HEK293 (cell line): ENCODE data around the gene NPHP4.

Experiments
- KLF9 ChIP-seq: fragments of 450-650 bp; formaldehyde crosslinking; IDR thresholded peaks from 2 replicates; pipeline ENCODE4 v1.5.1; 2016; ENCODE audit warnings: missing biosample characterization, missing genetic modification characterization, low read depth
- REST ChIP-seq: fragments of 450-650 bp; formaldehyde crosslinking; IDR thresholded peaks from 2 replicates; pipeline ENCODE4 v1.5.1; 2016; ENCODE audit warnings: missing biosample characterization, missing genetic modification characterization
- YY1 ChIP-seq: fragments of 450-650 bp; formaldehyde crosslinking; IDR thresholded peaks from 2 replicates; pipeline ENCODE4 v1.5.1; 2018; ENCODE audit warnings: missing biosample characterization, missing genetic modification characterization
- ZBTB26 ChIP-seq: fragments of 450-650 bp; formaldehyde crosslinking; optimal IDR thresholded peaks from 2 replicates; pipeline ENCODE3; 2016; ENCODE audit warnings: missing biosample characterization, mild to moderate bottlenecking, missing genetic modification characterization
- ZNF138 ChIP-seq: fragments of 450-650 bp; formaldehyde crosslinking; IDR thresholded peaks from 2 replicates; pipeline ENCODE4 v1.5.1; 2016; ENCODE audit warnings: missing biosample characterization, missing genetic modification characterization, borderline replicate concordance
- ZNF518A ChIP-seq: fragments of 450-650 bp; formaldehyde crosslinking; conservative IDR thresholded peaks from 2 replicates; pipeline ENCODE4 v1.5.1; 2016; ENCODE audit warnings: low read depth, missing biosample characterization, missing genetic modification characterization
- ZNF544 ChIP-seq: fragments of 450-650 bp; formaldehyde crosslinking; IDR thresholded peaks from 2 replicates; pipeline ENCODE4 v1.5.0; 2017; ENCODE audit warnings: missing biosample characterization, missing genetic modification characterization

GRCh38 chr1:5921129-5921528, 71.1 kb downstream of the NPHP4 start:
- no peak for TF ChIP-seq KLF9
- no peak for TF ChIP-seq REST
- no peak for TF ChIP-seq ZNF138 (tag by site-specific recombination)
- no peak for TF ChIP-seq ZNF544
- TF ChIP-seq ZBTB26, result no peak
- no peak for TF ChIP-seq YY1 (tag by site-specific recombination)
- TF ChIP-seq ZNF518A (tag by site-specific recombination), result no peak
